GM23248 (cell line): ENCODE data around the gene CTR9. TPM values are rescaled to one million over a fixed set of nuclear protein-coding genes. Genes with fewer than 3 reads are reported as not detected.
A peak's percentile ranks its signal among the peaks of the same experiment; 100 is the strongest.

Experiments
- DNase-seq: peaks from one replicate; pipeline ENCODE4 v3.0.0-alpha.2; 2015
- H2AFZ ChIP-seq: fragments of 200-600 bp; sonication (generic); 2 replicates; pipeline ENCODE4 v1.6.1; 2016; ENCODE audit warnings: antibody characterized with exemption
- H3F3A ChIP-seq: fragments of 200-600 bp; sonication (generic); 2 replicates; pipeline ENCODE4 v1.6.1; 2016; ENCODE audit warnings: mild to moderate bottlenecking, antibody characterized with exemption, mixed run types; ENCODE audit not compliant: insufficient read depth
- H3K27ac ChIP-seq: fragments of 200-600 bp; sonication (generic); 2 replicates; pipeline ENCODE4 v1.5.1; 2016; ENCODE audit warnings: mild to moderate bottlenecking
- H3K27me3 ChIP-seq: fragments of 200-600 bp; sonication (generic); replicated peaks from 2 replicates; pipeline ENCODE4 v1.6.1; 2016; ENCODE audit warnings: mild to moderate bottlenecking; ENCODE audit not compliant: insufficient read depth
- H3K36me3 ChIP-seq: fragments of 200-600 bp; sonication (generic); 2 replicates; pipeline ENCODE4 v1.6.1; 2016; ENCODE audit warnings: low read depth, mild to moderate bottlenecking
- H3K4me1 ChIP-seq: fragments of 200-600 bp; sonication (generic); 2 replicates; pipeline ENCODE4 v1.6.1; 2016; ENCODE audit warnings: mild to moderate bottlenecking; ENCODE audit not compliant: insufficient read depth
- H3K4me2 ChIP-seq: fragments of 200-600 bp; sonication (generic); one replicate; pipeline ENCODE4 v1.6.1; 2016; ENCODE audit warnings: mild to moderate bottlenecking; ENCODE audit not compliant: unreplicated experiment
- H3K4me3 ChIP-seq: fragments of 200-600 bp; sonication (generic); 2 replicates; pipeline ENCODE4 v1.5.1; 2016; ENCODE audit warnings: mild to moderate bottlenecking
- H3K79me2 ChIP-seq: fragments of 200-600 bp; sonication (generic); 2 replicates; pipeline ENCODE4 v1.6.1; 2016; ENCODE audit warnings: mild to moderate bottlenecking; ENCODE audit not compliant: insufficient read depth
- H3K9ac ChIP-seq: fragments of 200-600 bp; sonication (generic); 2 replicates; pipeline ENCODE4 v1.6.1; 2016; ENCODE audit warnings: mild to moderate bottlenecking
- H3K9me2 ChIP-seq: fragments of 200-600 bp; sonication (generic); 2 replicates; pipeline ENCODE4 v1.6.1; 2016; ENCODE audit warnings: mixed run types, mild to moderate bottlenecking, moderate library complexity; ENCODE audit not compliant: insufficient read depth
- H3K9me3 ChIP-seq: fragments of 200-600 bp; sonication (generic); one replicate; pipeline ENCODE4 v1.6.1; 2017; ENCODE audit warnings: low read depth
- H4K20me1 ChIP-seq: fragments of 200-600 bp; sonication (generic); 2 replicates; pipeline ENCODE4 v1.6.0; 2016; ENCODE audit not compliant: insufficient read depth
- EZH2 ChIP-seq: fragments of 200-600 bp; sonication (generic); IDR thresholded peaks from 2 replicates; pipeline ENCODE4 v1.6.1; 2018; ENCODE audit warnings: antibody characterized with exemption, mild to moderate bottlenecking; ENCODE audit not compliant: insufficient read depth, poor library complexity, severe bottlenecking
- EZH2phosphoT487 ChIP-seq: fragments of 200-600 bp; sonication (generic); IDR thresholded peaks from 2 replicates; pipeline ENCODE4 v1.6.1; 2018; ENCODE audit warnings: antibody characterized with exemption, moderate library complexity, mild to moderate bottlenecking, low read depth; ENCODE audit not compliant: insufficient read depth
- WGBS, 2 experiments: methylation state at CpG; one replicate each; pipeline ENCODE4 v1.1.6; 2015 to 2017; ENCODE audit warnings: low lambda C conversion rate in 2 of 2, low coverage in 1 of 2; ENCODE audit errors: missing lambda C conversion rate in 2 of 2; 5-methylcytosine and 5-hydroxymethylcytosine counted together
- in situ Hi-C: fragments of 300-500 bp; cut with MboI; formaldehyde crosslinking; loops from 2 replicates; pipeline ENCODE4 v1.15.0; 2020
- polyA plus RNA-seq: library from polyadenylated mRNA; unstranded; fragments of >200 nt; fragmentation: Nextera tagmentation; extraction: Ambion mirVana; gene quantifications from 2 replicates; pipeline ENCODE4 v1.2.1, GENCODE V29; 2016
- total RNA-seq: library from RNA; depleted of rRNA; stranded (reverse); fragments of >200 nt; shearing (Covaris generic); gene quantifications from 2 replicates; pipeline ENCODE4 v1.2.3, GENCODE V29; 2014

Gene CTR9
- total and polyA plus RNA-seq, 2 experiments from 2014 or later = 20.2 to 32.3 TPM

DNA sequence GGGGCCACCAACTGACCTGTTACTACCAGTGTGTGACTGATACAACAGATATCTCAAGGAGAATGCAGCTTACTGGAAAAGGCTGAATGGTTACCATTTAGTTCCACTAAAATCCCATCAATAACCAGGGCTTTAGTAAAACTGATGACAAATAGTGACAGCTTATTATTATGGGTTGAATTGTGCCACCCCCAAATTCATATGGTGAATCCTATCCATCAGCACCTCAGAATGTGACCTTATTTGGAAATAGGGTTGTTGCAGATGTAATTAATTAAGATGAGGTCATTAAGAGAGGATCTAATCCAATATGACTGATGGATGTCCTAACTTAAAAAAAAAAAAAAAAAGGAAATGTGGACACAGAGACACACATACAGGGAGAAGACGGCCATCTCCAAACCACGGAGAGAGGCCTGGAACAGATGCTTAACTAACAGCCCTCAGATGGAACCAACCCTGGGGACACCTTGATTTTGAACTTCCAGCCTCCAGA is 30.1 kb upstream of the CTR9 start:
- Histone ChIP-seq H3K9me2 (no peaks in the 10 kb centered on the region), H3K9me3 (no peaks in the 10 kb centered on the region), H3K4me1 (peaks cover 13% of the 10 kb centered on the region), H3K36me3 (no peaks in the 10 kb centered on the region), H4K20me1 (no peaks in the 10 kb centered on the region), H3K4me2 (no peak overlapping the region), H3K9ac (no peak overlapping the region), H3F3A (peaks cover 11% of the 10 kb centered on the region), H3K27ac (no peak overlapping the region), H2AFZ (no peak overlapping the region), H3K27me3 (no peaks in the 10 kb centered on the region), H3K79me2 (no peaks in the 10 kb centered on the region), H3K4me3 (no peak overlapping the region)
- no peak for TF ChIP-seq EZH2phosphoT487
- no peak for TF ChIP-seq EZH2
- no peak for DNase-seq
- WGBS, 2 experiments = 46 to 54% methylated on average over 2 of the region's 2 CpGs
- in situ Hi-C loops = no loop called here

DNA sequence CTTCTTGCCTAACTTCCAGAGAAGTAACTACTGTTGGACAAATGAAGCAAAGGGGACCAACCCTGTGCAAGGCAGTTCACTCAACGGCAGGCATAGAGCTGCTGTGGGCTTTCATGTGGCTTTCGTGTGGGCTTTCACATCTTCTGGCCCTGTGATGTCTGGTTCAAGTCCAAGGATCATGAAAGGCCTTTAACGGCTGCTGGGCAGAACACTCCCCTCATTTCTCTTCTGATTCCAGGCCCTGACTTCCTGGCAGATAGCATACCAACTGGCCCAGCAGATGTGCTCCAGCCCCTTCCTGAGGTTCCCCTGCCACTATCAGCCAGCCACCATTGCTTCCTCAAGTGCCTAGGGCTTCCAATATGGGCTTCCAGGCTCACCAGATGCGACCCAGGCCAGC is 28.7 kb upstream of the CTR9 start:
- no peaks in the 10 kb centered on the region for H3K9me3 ChIP-seq
- TF ChIP-seq EZH2 (no peak), EZH2phosphoT487 (no peak)
- in situ Hi-C loops = no loop called here
- H3K27me3 ChIP-seq = no peaks in the 10 kb centered on the region
- WGBS, 2 experiments = 54 to 58% methylated on average over 4 of the region's 4 CpGs
- H3K27ac ChIP-seq = no peak overlapping the region
- no peak overlapping the region for H3K4me3 ChIP-seq
- no peaks in the 10 kb centered on the region for H3K79me2 ChIP-seq
- H4K20me1 ChIP-seq = no peaks in the 10 kb centered on the region
- DNase-seq = no peak
- peaks cover 22% of the 10 kb centered on the region for H3F3A ChIP-seq
- no peaks in the 10 kb centered on the region for H3K9me2 ChIP-seq
- H3K9ac ChIP-seq = no peak overlapping the region
- no peak overlapping the region for H2AFZ ChIP-seq
- H3K4me2 ChIP-seq = no peak overlapping the region
- H3K36me3 ChIP-seq = no peaks in the 10 kb centered on the region
- H3K4me1 ChIP-seq = peaks cover 10% of the 10 kb centered on the region

DNA sequence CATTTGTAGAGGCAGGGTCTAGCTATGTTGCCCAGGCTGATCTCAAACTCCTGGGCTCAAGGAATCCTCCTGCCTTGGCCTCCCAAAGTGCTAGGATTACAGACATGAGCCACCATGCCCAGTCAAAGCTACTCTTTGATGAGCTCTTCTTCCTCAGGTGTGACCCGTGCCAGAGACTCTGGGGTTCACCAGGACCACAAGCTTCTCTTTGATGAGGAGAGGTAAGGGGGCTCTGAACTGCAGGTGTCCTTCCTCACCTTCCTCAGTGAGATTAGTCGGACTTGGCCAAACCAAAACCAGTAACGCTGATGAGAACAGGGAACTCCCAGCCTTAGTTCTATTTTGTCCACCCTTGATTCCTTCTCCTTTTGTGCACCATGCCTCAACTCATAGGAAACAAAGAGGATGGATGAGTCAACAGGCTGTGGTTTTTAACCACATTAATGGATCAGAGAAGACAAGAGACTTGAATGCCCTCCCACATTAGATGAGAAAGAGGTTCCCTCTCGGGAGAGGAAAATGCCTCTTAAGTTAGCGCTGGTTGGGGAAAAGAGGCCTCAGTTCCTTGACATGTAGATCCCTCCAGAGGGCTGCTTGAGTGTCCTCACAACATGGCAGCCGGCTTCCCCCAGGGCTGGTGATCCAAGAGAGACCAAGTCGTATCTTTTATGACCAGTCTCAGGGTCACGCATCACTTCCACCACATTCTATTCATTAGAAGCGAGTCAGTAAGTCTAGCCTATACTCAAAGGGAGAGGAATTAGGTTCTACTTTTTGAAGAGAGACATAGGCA is 25.7 kb upstream of the CTR9 start:
- Histone ChIP-seq H2AFZ (0 out of 2 replicates have a peak overlapping the region, but pooled peaks have one; percentile 8), H3K36me3 (no peaks in the 10 kb centered on the region), H3K9me2 (no peaks in the 10 kb centered on the region), H3F3A (peaks cover 48% of the 10 kb centered on the region), H3K4me2 (no peak overlapping the region), H3K9ac (no peak overlapping the region), H3K79me2 (no peaks in the 10 kb centered on the region), H3K4me1 (peaks cover 39% of the 10 kb centered on the region), H3K4me3 (no peak overlapping the region), H4K20me1 (no peaks in the 10 kb centered on the region), H3K27ac (peak overlapping the region; percentile 53), H3K9me3 (no peaks in the 10 kb centered on the region), H3K27me3 (no peaks in the 10 kb centered on the region)
- TF ChIP-seq EZH2 = no peak
- no peak for TF ChIP-seq EZH2phosphoT487
- peak; percentile 87 for DNase-seq
- 62 to 67% methylated on average over 9 of the region's 9 CpGs for WGBS, 2 experiments
- in situ Hi-C loops = loop anchor here (25.0 kb wide), 1 partner anchor 738 kb away; no protein-coding TSS in a partner anchor

DNA sequence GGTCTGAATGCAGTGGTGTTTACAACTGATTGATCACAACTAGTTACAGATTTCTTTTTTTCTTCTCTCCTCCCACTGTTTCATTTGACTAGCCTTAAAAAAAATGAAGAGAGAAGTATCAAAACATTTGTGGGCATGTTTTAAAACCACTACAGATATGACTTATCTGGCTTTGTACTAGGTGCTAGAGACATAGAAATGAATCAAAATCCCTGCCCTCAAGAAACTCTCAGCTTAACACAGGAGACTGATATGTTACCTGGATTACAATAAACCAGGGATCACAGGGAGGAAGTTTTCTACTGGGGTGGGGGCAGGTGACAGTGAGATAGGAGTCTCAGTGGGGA is 25.2 kb upstream of the CTR9 start:
- Histone ChIP-seq H3F3A (peaks cover 48% of the 10 kb centered on the region), H3K4me2 (no peak overlapping the region), H3K4me1 (peaks cover 42% of the 10 kb centered on the region), H3K4me3 (no peak overlapping the region), H3K36me3 (no peaks in the 10 kb centered on the region), H3K9me3 (no peaks in the 10 kb centered on the region), H3K9ac (no peak overlapping the region), H3K79me2 (no peaks in the 10 kb centered on the region), H3K9me2 (no peaks in the 10 kb centered on the region), H3K27ac (peak overlapping the region; percentile 53), H4K20me1 (no peaks in the 10 kb centered on the region), H2AFZ (0 out of 2 replicates have a peak overlapping the region, but pooled peaks have one; percentile 8), H3K27me3 (no peaks in the 10 kb centered on the region)
- in situ Hi-C loops = loop anchor here (25.0 kb wide), 1 partner anchor 739 kb away; no protein-coding TSS in a partner anchor
- TF ChIP-seq EZH2phosphoT487 (no peak), EZH2 (no peak)
- DNase-seq = no peak
